COLO668 (cell line): ENCODE data around the gene ADAMTS2.
"Not testable (repeated sequence)": the region's sequence is repeated elsewhere in the genome, so short reads cannot be mapped to it uniquely, and the experiment has no call there.

ENCODE experiments used
- DNase-seq: peaks from one replicate; lab custom pipeline; 2025; ENCODE audit not compliant: unreplicated experiment; lab: John Stamatoyannopoulos, UW

Gene ADAMTS2

GRCh38 chr5:179118756-179119414, 226.4 kb downstream of the ADAMTS2 start:
- DNase-seq, result no peak

DNA sequence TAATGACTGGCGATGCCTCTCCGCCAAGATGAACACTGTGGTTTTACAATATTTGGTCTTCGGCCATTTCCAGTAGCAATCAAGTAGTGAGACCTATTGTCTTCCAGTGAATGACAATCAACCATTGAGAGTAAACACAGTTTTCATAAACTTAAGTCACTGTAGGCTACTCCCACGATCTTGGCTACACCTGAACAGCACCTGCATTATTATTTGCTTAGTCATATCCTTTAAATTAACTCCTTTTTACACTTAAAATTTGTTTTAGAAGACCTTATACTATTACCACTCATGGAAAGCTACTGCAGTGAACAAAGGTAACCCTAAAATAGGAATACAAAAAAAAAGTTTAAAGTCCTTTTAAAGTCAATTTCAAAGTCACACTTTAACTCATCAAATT, 226.9 kb downstream of the ADAMTS2 start:
- DNase-seq, result no peak

- no peak for DNase-seq
These were observed 229.3 kb downstream of the ADAMTS2 start for GRCh38 chr5:179115845-179116524.

GRCh38 chr5:179115307-179115706, 230.0 kb downstream of the ADAMTS2 start:
- DNase-seq, result no peak

DNA sequence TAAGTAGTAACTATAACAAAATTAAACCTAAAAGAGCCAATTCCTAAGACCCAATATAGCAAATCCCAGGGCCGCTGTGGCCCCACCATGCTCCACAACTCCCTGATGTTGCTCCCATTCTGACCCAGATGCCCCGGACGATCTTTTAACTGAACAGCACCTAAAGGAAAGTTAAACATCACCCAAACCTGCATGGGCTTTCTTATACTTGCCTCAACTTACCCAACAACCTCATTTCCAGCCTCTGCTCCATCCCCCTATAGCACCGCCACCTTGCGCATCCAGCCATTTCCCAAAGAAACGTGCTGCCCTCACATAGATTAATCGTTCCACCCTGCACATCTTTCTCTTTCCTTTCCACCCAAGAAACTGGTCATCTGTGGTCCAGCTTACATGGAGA, 230.5 kb downstream of the ADAMTS2 start:
- DNase-seq, result no peak

DNA sequence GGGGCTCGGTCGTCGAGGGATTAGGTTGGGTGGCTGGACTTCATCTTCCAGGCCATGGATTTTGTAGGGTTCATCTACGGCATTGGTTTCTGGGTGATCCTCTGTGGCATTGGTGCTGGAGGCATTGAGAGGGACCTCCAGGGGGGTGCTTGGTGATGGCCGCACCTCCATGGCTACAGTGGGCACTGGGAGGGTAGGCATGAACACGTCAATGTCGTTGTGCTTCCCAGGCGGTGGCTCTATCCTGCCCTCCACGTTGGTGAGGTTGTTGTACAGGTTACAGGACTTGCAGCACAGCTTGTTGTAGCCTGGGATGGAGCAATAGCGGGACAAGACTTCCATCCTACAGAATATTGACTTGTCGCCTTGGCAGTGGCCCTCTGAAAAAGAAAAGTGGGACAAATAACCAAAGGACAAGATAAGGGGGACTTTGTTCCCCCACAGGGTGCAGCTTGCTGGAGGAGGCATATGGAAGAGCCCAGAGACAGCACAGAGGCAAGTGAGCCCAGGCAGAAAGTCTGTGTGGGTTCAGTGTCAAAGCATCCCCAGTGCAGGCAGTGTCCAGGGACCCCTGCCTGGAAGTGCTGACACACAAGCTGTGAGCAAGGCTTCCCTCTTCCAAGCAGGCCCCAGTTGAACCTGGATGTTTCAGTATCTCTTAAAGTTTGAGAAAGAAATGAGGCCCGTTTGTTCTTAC, 231.2 kb downstream of the ADAMTS2 start:
- DNase-seq, result no peak

- no peak for DNase-seq
These were observed 232.1 kb downstream of the ADAMTS2 start for GRCh38 chr5:179113143-179113530.

DNA sequence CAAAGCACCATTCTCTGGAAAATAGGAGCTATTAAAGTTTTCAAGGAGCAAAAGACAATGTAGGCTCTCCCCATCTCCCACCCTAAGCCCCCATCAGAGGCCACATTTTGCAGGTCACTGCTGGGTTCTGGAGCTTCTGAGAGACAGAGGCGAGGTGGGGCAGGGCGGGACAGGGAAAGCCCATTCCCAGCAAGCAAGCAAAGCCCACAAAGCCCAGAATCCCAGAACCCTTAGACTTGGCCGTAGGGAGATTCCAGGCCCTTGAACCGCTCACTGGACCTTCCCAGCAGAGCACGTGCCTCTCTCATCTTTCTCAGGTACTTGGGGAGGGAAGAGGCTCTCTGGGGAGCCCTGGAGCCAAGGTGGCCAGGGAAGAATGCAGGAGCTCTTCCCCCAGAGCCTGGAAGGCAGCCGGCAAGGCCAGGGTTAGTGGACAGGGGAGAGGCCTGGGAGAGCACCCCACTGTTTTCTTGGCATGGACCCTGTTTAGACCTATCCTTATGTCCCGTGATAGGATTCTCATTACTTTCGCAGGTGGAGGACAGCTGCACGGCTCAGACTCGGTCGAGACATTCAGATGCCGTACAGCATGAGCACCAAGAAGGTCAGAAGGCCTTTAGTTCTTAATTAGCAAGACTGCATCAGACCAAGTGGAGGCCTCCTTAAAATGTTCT, 232.7 kb downstream of the ADAMTS2 start:
- DNase-seq, result no peak

GRCh38 chr5:179111267-179112207, 233.7 kb downstream of the ADAMTS2 start:
- no peak for DNase-seq

- DNase-seq, result no peak
These were observed 234.7 kb downstream of the ADAMTS2 start for GRCh38 chr5:179110528-179110927.

- not testable (repeated sequence) for DNase-seq
These were observed 244.0 kb downstream of the ADAMTS2 start for GRCh38 chr5:179101282-179101681.

DNA sequence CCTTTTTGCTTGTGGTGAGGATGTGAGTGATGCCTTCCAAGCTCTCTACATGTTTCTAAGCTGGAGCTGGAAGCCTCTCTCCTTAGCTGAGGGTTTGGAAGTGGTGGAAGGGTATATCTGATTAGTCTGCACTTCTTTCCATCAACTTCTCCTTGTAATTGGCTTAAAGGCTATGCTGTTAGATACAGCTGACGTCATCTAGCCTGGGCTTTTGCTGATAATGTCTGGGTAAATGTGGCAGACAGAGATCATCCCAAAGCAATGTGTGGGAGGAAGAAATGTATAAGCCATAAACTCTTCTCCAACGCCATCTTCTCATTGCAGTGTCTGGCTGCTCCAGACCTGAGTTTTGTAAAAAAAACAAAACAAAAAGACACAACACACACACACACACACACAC, 255.8 kb downstream of the ADAMTS2 start:
- DNase-seq, result no peak

GRCh38 chr5:179080724-179081123, 264.5 kb downstream of the ADAMTS2 start:
- DNase-seq, result no peak

DNA sequence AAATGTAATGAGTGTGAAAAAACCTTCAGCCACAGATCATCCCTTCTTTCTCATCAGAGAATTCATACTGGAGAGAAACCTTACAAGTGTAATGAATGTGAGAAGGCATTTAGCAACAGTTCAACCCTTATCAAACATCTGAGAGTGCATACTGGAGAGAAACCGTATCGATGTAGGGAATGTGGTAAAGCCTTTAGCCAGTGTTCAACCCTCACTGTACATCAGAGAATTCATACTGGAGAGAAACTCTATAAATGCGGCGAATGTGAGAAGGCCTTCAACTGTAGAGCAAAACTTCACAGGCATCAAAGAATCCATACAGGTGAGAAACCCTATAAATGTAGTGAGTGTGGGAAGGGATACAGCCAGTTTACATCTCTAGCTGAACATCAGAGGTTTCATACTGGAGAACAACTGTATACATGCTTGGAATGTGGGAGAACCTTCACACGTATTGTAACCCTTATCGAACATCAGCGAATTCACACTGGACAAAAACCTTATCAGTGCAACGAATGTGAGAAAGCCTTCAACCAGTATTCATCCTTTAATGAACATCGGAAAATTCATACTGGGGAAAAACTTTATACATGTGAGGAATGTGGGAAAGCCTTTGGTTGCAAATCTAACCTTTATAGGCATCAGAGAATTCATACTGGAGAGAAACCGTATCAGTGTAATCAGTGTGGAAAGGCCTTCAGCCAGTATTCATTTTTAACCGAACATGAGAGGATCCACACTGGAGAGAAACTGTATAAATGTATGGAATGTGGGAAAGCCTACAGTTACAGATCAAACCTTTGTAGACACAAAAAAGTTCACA, 265.9 kb downstream of the ADAMTS2 start:
- DNase-seq, result no peak

DNA sequence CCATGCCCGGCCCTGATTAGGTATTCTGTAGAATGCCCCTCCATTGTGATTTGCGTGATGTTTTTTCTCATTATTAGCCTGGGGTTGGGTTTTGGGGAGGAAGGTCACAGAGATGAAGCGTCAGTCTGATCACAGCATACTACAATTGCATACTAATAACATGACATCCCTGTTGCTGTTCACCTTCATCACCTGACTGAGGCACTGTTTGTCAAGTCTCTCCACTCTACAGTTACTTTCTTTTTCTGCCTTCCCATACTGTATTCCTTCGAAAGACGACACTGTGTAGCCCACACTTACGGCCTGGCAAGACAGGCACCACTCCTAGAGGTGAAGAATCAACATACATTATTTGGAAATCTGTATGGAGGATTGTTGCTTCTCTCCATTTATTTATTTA, 279.6 kb downstream of the ADAMTS2 start:
- DNase-seq, result no peak

DNA sequence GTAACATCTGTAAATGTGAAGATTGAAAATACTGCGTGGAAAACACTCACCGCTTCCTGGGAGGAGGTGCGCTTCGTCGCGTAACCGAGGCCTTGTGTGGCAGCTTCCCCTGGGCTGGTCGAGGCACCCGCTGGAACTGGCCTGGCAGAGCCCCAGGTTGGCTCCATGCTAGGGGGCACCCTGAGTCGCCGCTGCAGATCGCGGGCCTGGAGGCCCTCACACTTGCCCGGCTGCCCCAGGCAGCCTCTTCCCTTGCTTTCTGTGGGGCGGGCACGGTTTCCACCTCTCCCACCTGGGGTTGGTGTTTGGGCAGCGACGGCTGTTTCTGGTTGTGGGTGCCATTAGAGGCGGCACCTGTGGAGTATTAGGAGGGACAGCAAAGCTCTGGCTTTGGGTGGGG, 284.2 kb downstream of the ADAMTS2 start:
- no peak for DNase-seq
